Measurements from ENCODE around the gene FGF16. TPM values are rescaled to one million over a fixed set of nuclear protein-coding genes. Genes with fewer than 3 reads are reported as not detected.
"Not testable (repeated sequence)": the region's sequence is repeated elsewhere in the genome, so short reads cannot be mapped to it uniquely, and the experiment has no call there.

FGF16 gene
- total RNA-seq: under 1 TPM; 0.38 to 0.88 TPM
- long read RNA-seq, donor 1: 0 reads
- long read RNA-seq, donor 2, partial matches to known transcripts: 0 of 2 reads
- long read RNA-seq, donor 2, other reads (novel, unspliced or antisense): 1 of 2 reads

GRCh38 chrX:77446908-77447652, at the start of gene FGF16:
Gene FGF16, plus strand, starts transcription at chrX:77447389. Its CDS starts 286 bp downstream, at chrX:77447675.
- intact Hi-C loops (cut with DNase I): no loop called here
- DNase-seq (ENCODE audit: low spot score): no peak

GRCh38 chrX:77398330-77398954, 48.7 kb upstream of the FGF16 start:
- intact Hi-C loops (cut with DNase I): no loop called here
- DNase-seq (ENCODE audit: low spot score): no peak

- intact Hi-C loops (cut with DNase I): no loop called here
- no peak for DNase-seq (ENCODE audit: low spot score)
These were observed 42.8 kb upstream of the FGF16 start for GRCh38 chrX:77404419-77404818.

- intact Hi-C loops (cut with DNase I); DNase-seq (ENCODE audit: low spot score): not testable (repeated sequence)
These were observed 39.4 kb upstream of the FGF16 start for GRCh38 chrX:77407821-77408220.

- intact Hi-C loops (cut with DNase I): no loop called here
- no peak for DNase-seq (ENCODE audit: low spot score)
These were observed 34.6 kb upstream of the FGF16 start for GRCh38 chrX:77412631-77413030.

- intact Hi-C loops (cut with DNase I): no loop called here
These were observed 32.0 kb upstream of the FGF16 start for GRCh38 chrX:77415161-77415560.

GRCh38 chrX:77415882-77416281, 31.3 kb upstream of the FGF16 start:
- no peak for DNase-seq (ENCODE audit: low spot score)
- intact Hi-C loops (cut with DNase I): no loop called here

More at GRCh38 chrX:77415161-77415560, 32.0 kb upstream of the FGF16 start:
- no peak for DNase-seq (ENCODE audit: low spot score)

- DNase-seq (ENCODE audit: low spot score): no peak
- intact Hi-C loops (cut with DNase I): no loop called here
These were observed 24.1 kb upstream of the FGF16 start for GRCh38 chrX:77422891-77423648.

GRCh38 chrX:77426811-77427210, 20.4 kb upstream of the FGF16 start:
- intact Hi-C loops (cut with DNase I): no loop called here
- DNase-seq (ENCODE audit: low spot score): no peak

- intact Hi-C loops (cut with DNase I): no loop called here
- no peak for DNase-seq (ENCODE audit: low spot score)
These were observed 19.6 kb upstream of the FGF16 start for GRCh38 chrX:77427611-77428010.

GRCh38 chrX:77428551-77428950, 18.6 kb upstream of the FGF16 start:
- intact Hi-C loops (cut with DNase I): no loop called here
- DNase-seq (ENCODE audit: low spot score): no peak

- intact Hi-C loops (cut with DNase I): no loop called here
- no peak for DNase-seq (ENCODE audit: low spot score)
These were observed 16.0 kb upstream of the FGF16 start for GRCh38 chrX:77431227-77431626.

- intact Hi-C loops (cut with DNase I): no loop called here
These were observed 14.2 kb upstream of the FGF16 start for GRCh38 chrX:77433001-77433400.

GRCh38 chrX:77434962-77435361, 12.2 kb upstream of the FGF16 start:
- DNase-seq (ENCODE audit: low spot score): no peak
- intact Hi-C loops (cut with DNase I): no loop called here

More at GRCh38 chrX:77433001-77433400, 14.2 kb upstream of the FGF16 start:
- no peak for DNase-seq (ENCODE audit: low spot score)

GRCh38 chrX:77436271-77436670, 10.9 kb upstream of the FGF16 start:
- intact Hi-C loops (cut with DNase I): no loop called here

GRCh38 chrX:77436682-77437081, 10.5 kb upstream of the FGF16 start:
- no peak for DNase-seq (ENCODE audit: low spot score)
- intact Hi-C loops (cut with DNase I): no loop called here

More at GRCh38 chrX:77436271-77436670, 10.9 kb upstream of the FGF16 start:
- DNase-seq (ENCODE audit: low spot score): no peak

GRCh38 chrX:77440330-77440729, 6.9 kb upstream of the FGF16 start:
- intact Hi-C loops (cut with DNase I): no loop called here
- no peak for DNase-seq (ENCODE audit: low spot score)

- no peak for DNase-seq (ENCODE audit: low spot score)
- intact Hi-C loops (cut with DNase I): no loop called here
These were observed 6.2 kb upstream of the FGF16 start for GRCh38 chrX:77441033-77441432.

GRCh38 chrX:77441479-77441878, 5.7 kb upstream of the FGF16 start:
- intact Hi-C loops (cut with DNase I): no loop called here
- no peak for DNase-seq (ENCODE audit: low spot score)

- no peak for DNase-seq (ENCODE audit: low spot score)
- intact Hi-C loops (cut with DNase I): no loop called here
These were observed 4.5 kb upstream of the FGF16 start for GRCh38 chrX:77442728-77443127.

Data from posterior vena cava (tissue), 2 donors.